ENCODE measurements around the gene TSEN34.

The TSEN34 gene

DNA sequence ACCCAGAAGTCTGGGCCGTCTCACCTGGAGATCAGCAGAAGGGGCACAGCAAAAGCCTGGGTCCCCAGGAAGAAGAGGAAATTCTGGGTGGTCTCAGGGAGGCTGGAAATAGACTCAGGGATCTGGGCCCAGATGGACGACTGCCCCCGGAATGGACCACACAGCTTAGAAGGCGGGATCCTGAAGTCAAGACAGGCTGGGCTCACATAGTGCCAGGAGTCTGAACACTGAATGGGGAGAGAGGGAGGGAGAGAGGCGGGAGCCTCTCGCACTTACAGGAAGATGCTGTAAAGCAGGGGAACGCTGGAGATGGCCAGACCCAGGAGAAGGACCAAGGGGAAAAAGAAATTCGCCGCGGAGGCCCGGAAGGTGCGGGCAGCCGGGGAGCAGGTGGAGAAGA lies 30.3 kb upstream of the TSEN34 start:
- H3K4me3 ChIP-seq (ENCODE audit: low read length): peak overlapping the region; percentile 63
- TF ChIP-seq CTCF (IDR thresholded peaks at IDR 0.05; ENCODE audit: insufficient read depth, low read depth, low read length, missing control alignments): no peak
- DNase-seq (ENCODE audit: low read depth): no peak

DNA sequence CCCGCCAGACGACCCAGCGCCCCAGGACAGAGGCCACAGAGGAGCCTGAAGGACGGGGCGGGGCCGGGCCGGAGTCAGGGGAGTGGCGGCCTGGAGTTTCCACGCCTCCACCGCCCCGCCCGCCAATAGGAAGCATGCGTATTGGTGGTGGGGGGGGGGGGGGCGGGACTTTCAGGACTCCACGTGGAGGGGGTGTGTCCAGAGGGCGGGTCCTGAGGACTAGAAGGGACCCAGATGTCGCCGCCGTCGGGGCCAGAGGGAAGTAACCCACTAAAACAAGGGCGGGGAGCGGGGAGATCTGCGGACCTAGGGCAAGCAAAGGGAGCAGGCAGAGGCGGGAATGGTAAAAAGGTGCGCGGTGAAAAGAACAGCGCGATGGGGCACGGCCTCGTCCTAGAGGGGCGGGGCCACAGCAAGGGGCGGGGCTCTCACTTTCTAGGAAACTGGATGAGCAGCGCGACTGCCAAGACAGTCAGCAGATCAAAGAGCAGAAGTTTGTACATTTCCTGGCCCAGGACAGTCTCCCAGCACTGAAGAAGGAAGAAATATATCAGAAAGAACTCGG lies 28.8 kb upstream of the TSEN34 start:
- peak; percentile 81 for DNase-seq (ENCODE audit: low read depth)
- H3K4me3 ChIP-seq (ENCODE audit: low read length): peak overlapping the region; percentile 43
- TF ChIP-seq CTCF (IDR thresholded peaks at IDR 0.05; ENCODE audit: insufficient read depth, low read depth, low read length, missing control alignments): no peak

- no peak overlapping the region for H3K4me3 ChIP-seq (ENCODE audit: low read length)
- TF ChIP-seq CTCF (IDR thresholded peaks at IDR 0.05; ENCODE audit: insufficient read depth, low read depth, low read length, missing control alignments): no peak
- no peak for DNase-seq (ENCODE audit: low read depth)
Observed at GRCh38 chr19:54162884-54163283, 28.2 kb upstream of the TSEN34 start.

- TF ChIP-seq CTCF (IDR thresholded peaks at IDR 0.05; ENCODE audit: insufficient read depth, low read depth, low read length, missing control alignments): no peak
- H3K4me3 ChIP-seq (ENCODE audit: low read length): no peak overlapping the region
- DNase-seq (ENCODE audit: low read depth): peak; percentile 62
Observed at GRCh38 chr19:54164369-54165068, 26.6 kb upstream of the TSEN34 start.

- TF ChIP-seq CTCF (IDR thresholded peaks at IDR 0.05; ENCODE audit: insufficient read depth, low read depth, low read length, missing control alignments): no peak
- DNase-seq (ENCODE audit: low read depth): no peak
- H3K4me3 ChIP-seq (ENCODE audit: low read length): no peak overlapping the region
Observed at GRCh38 chr19:54165222-54165621, 25.9 kb upstream of the TSEN34 start.

DNA sequence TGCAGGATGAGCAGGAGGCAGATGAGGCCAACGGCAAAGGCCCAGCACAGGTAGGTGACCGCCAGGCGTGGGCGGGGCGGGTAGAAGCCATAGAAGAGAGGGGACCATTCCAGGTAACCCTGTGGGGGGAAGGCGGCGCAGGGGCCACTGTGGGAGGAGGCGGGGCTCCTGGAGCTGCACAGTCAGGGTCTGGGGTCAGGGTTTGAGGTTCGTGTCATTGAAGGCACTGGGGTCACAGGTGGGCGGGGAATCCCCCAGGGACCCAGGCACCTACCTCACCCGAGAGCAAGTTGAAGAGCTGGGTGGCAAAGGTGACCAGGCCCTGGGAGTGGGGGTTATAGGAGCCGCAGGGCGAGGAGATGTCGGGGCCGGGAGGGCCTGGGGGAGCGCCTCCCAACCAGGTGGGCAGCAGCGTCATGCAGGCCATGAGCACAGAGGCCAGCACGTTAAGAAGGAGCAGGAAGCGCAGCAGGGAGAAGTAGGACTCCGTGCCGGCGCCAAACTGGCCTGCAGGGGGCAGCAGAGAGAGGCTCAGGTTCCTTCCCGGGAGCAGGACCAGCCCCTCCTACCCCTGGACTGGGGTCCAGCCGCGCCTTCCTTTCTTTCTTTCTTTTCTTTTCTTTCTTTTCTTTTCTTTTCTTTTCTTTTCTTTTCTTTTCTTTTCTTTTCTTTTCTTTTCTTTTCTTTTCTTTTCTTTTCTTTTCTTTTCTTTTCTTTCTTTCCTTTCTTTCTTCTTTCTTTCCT lies 22.8 kb upstream of the TSEN34 start:
- no peak overlapping the region for H3K4me3 ChIP-seq (ENCODE audit: low read length)
- peak; percentile 81 for TF ChIP-seq CTCF (IDR thresholded peaks at IDR 0.05; ENCODE audit: insufficient read depth, low read depth, low read length, missing control alignments)
- DNase-seq (ENCODE audit: low read depth): peak; percentile 83

Measured in epithelial cell of esophagus (primary cell).